Measurements from ENCODE around the gene CD24. TPM values are rescaled to one million over a fixed set of nuclear protein-coding genes. Genes with fewer than 3 reads are reported as not detected.

The CD24 gene
- total RNA-seq, 1 experiment from 2014 or later, result 937 TPM

GRCh38 chr6:106979435-106979884, 4.9 kb upstream of the CD24 start:
- H3K4me3 Mint-ChIP-seq, result peak overlapping the region; percentile 19; the same call in 1 of the 2 replicates

GRCh38 chr6:106977246-106977645, 2.7 kb upstream of the CD24 start:
- no peak for DNase-seq (ENCODE audit: low spot score)
- ChIA-PET CTCF (interaction anchor here (1.1 kb wide), 1 partner anchor 642 kb away, joined by 3 read pairs; no protein-coding TSS in a partner anchor), POLR2A (no interaction called here)
- no peak for TF ChIP-seq ZNF532 (CRISPR knock-in tag; IDR thresholded peaks at IDR 0.05; ENCODE audit: borderline replicate concordance)
- TF ChIP-seq ZBTB21 (CRISPR knock-in tag; IDR thresholded peaks at IDR 0.05; ENCODE audit: borderline replicate concordance), result no peak
- no peak for TF ChIP-seq JAZF1 (CRISPR knock-in tag; IDR thresholded peaks at IDR 0.05)
- TF ChIP-seq SOX15 (CRISPR knock-in tag; IDR thresholded peaks at IDR 0.05), result no peak
- no peak for TF ChIP-seq ZNF263 (CRISPR knock-in tag; IDR thresholded peaks at IDR 0.05; ENCODE audit: low read depth)
- no peak for TF ChIP-seq ERG (CRISPR knock-in tag; IDR thresholded peaks at IDR 0.05)
- no peak for TF ChIP-seq NR3C1 (CRISPR knock-in tag; conservative IDR thresholded peaks at IDR 0.05; ENCODE audit: low read depth)
- Mint-ChIP-seq H3K27ac (peak overlapping the region; percentile 49; the same call in 1 of the 2 replicates), H3K4me3 (no peak overlapping the region), H3K36me3 (peaks cover 16% of the 10 kb centered on the region), H3K27me3 (ENCODE audit: low read depth) (no peaks in the 10 kb centered on the region), H3K4me1 (peaks cover 48% of the 10 kb centered on the region), H3K9me3 (no peaks in the 10 kb centered on the region)
- no peak for ATAC-seq

More at GRCh38 chr6:106979435-106979884, 4.9 kb upstream of the CD24 start:
- CTCF ChIA-PET, result interaction anchor here (0.6 to 3.1 kb wide), 62 partner anchors 10 to 644 kb away, joined by 3 to 35 read pairs (median 4); partner anchors contain the start of genes CRYBG1 and MTRES1
- DNase-seq (ENCODE audit: low spot score) (peak; percentile 94), ATAC-seq (peak; percentile 59)
- H3K27ac Mint-ChIP-seq, result peak overlapping the region; percentile 96
- H3K4me1 Mint-ChIP-seq, result peaks cover 45% of the 10 kb centered on the region
- TF ChIP-seq FOXK1 (CRISPR knock-in tag; IDR thresholded peaks at IDR 0.05) (peak; percentile 63), FOXJ3 (CRISPR knock-in tag; IDR thresholded peaks at IDR 0.05; ENCODE audit: borderline replicate concordance) (no peak), GABPB1 (CRISPR knock-in tag; IDR thresholded peaks at IDR 0.05) (no peak), CREB1 (CRISPR knock-in tag; IDR thresholded peaks at IDR 0.05) (no peak), FOXP1 (CRISPR knock-in tag; IDR thresholded peaks at IDR 0.05; ENCODE audit: borderline replicate concordance) (no peak), MXD4 (CRISPR knock-in tag; IDR thresholded peaks at IDR 0.05; ENCODE audit: borderline replicate concordance) (no peak), CREM (CRISPR knock-in tag; IDR thresholded peaks at IDR 0.05) (peak; percentile 72; the same call in 1 of the 2 replicates), ZNF138 (CRISPR knock-in tag; conservative IDR thresholded peaks at IDR 0.05) (no peak), TEAD1 (CRISPR knock-in tag; IDR thresholded peaks at IDR 0.05) (peak; percentile 28; the same call in 1 of the 2 replicates), ZNF423 (CRISPR knock-in tag; IDR thresholded peaks at IDR 0.05) (peak; percentile 28; the same call in 1 of the 2 replicates), MAX (CRISPR knock-in tag; IDR thresholded peaks at IDR 0.05) (peak; percentile 39; the same call in 1 of the 2 replicates), ERG (CRISPR knock-in tag; IDR thresholded peaks at IDR 0.05) (no peak), E2F5 (CRISPR knock-in tag; IDR thresholded peaks at IDR 0.05) (no peak)
- TF ChIP-seq, protein P1, sequence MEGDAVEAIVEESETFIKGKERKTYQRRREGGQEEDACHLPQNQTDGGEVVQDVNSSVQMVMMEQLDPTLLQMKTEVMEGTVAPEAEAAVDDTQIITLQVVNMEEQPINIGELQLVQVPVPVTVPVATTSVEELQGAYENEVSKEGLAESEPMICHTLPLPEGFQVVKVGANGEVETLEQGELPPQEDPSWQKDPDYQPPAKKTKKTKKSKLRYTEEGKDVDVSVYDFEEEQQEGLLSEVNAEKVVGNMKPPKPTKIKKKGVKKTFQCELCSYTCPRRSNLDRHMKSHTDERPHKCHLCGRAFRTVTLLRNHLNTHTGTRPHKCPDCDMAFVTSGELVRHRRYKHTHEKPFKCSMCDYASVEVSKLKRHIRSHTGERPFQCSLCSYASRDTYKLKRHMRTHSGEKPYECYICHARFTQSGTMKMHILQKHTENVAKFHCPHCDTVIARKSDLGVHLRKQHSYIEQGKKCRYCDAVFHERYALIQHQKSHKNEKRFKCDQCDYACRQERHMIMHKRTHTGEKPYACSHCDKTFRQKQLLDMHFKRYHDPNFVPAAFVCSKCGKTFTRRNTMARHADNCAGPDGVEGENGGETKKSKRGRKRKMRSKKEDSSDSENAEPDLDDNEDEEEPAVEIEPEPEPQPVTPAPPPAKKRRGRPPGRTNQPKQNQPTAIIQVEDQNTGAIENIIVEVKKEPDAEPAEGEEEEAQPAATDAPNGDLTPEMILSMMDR (IDR thresholded peaks at IDR 0.05), result peak; percentile 91
- TF ChIP-seq, protein P2, sequence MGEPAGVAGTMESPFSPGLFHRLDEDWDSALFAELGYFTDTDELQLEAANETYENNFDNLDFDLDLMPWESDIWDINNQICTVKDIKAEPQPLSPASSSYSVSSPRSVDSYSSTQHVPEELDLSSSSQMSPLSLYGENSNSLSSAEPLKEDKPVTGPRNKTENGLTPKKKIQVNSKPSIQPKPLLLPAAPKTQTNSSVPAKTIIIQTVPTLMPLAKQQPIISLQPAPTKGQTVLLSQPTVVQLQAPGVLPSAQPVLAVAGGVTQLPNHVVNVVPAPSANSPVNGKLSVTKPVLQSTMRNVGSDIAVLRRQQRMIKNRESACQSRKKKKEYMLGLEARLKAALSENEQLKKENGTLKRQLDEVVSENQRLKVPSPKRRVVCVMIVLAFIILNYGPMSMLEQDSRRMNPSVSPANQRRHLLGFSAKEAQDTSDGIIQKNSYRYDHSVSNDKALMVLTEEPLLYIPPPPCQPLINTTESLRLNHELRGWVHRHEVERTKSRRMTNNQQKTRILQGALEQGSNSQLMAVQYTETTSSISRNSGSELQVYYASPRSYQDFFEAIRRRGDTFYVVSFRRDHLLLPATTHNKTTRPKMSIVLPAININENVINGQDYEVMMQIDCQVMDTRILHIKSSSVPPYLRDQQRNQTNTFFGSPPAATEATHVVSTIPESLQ (CRISPR knock-in tag; IDR thresholded peaks at IDR 0.05), result no peak
- POLR2A ChIA-PET, result interaction anchor here (0.5 to 1.2 kb wide), 3 partner anchors 309 to 413 kb away, joined by 3 to 4 read pairs (median 3); no protein-coding TSS in a partner anchor
- no peaks in the 10 kb centered on the region for H3K9me3 Mint-ChIP-seq
- H3K36me3 Mint-ChIP-seq, result no peaks in the 10 kb centered on the region
- no peaks in the 10 kb centered on the region for H3K27me3 Mint-ChIP-seq (ENCODE audit: low read depth)
